Mesenchymal stem cell (in vitro differentiated cells and primary cell): ENCODE measurements around the gene KCNQ2.

ENCODE experiments used
- DNase-seq: peaks from one replicate; pipeline ENCODE4 v3.0.0-alpha.2; 2013
- H2AFZ ChIP-seq: one replicate; pipeline ENCODE4 v1.6.1; 2013; ENCODE audit warnings: low read depth, mild to moderate bottlenecking, control low read depth, inconsistent platforms, low read length, moderate library complexity
- H2AK5ac ChIP-seq: 2 replicates; pipeline ENCODE4 v1.6.1; 2013; ENCODE audit warnings: low read length, moderate library complexity, mild to moderate bottlenecking, inconsistent platforms; ENCODE audit not compliant: severe bottlenecking
- H2BK120ac ChIP-seq: one replicate; pipeline ENCODE4 v1.6.1; 2013; ENCODE audit warnings: low read depth, mild to moderate bottlenecking, inconsistent platforms, low read length, moderate library complexity
- H2BK12ac ChIP-seq, 2 experiments: one replicate each; pipeline ENCODE4 v1.6.1; 2013; ENCODE audit warnings: inconsistent platforms in 2 of 2, low read length in 2 of 2, mild to moderate bottlenecking in 2 of 2, moderate library complexity in 2 of 2, control low read depth in 1 of 2
- H2BK15ac ChIP-seq: one replicate; pipeline ENCODE4 v1.6.1; 2013; ENCODE audit warnings: mild to moderate bottlenecking, low read depth, inconsistent platforms; ENCODE audit not compliant: poor library complexity, severe bottlenecking
- H2BK5ac ChIP-seq: 2 replicates; pipeline ENCODE4 v1.6.1; 2013; ENCODE audit warnings: low read depth, mild to moderate bottlenecking, low read length, control low read depth, inconsistent platforms; ENCODE audit not compliant: poor library complexity, severe bottlenecking
- H3K14ac ChIP-seq, 2 experiments: one replicate each; pipeline ENCODE4 v1.6.1; 2013; ENCODE audit warnings: inconsistent platforms in 2 of 2, low read length in 2 of 2, control low read depth in 1 of 2, mild to moderate bottlenecking in 1 of 2, moderate library complexity in 1 of 2
- H3K18ac ChIP-seq, 2 experiments: one replicate each; pipeline ENCODE4 v1.6.1; 2013; ENCODE audit warnings: inconsistent platforms in 2 of 2, low read length in 2 of 2, control low read depth in 1 of 2, low read depth in 1 of 2, mild to moderate bottlenecking in 1 of 2
- H3K23ac ChIP-seq, 2 experiments: one replicate each; pipeline ENCODE4 v1.6.1; 2013; ENCODE audit warnings: inconsistent platforms in 2 of 2, low read length in 2 of 2, mild to moderate bottlenecking in 2 of 2, moderate library complexity in 2 of 2, control low read depth in 1 of 2
- H3K27ac ChIP-seq: 2 replicates; pipeline ENCODE4 v1.5.1; 2013; ENCODE audit warnings: mild to moderate bottlenecking, moderate library complexity, low read length, control low read depth, inconsistent platforms; ENCODE audit not compliant: poor library complexity, severe bottlenecking
- H3K27me3 ChIP-seq, 2 experiments: 2 replicates each; pipeline versions ENCODE4 v1.6.1 to v1.7.0; 2013; ENCODE audit warnings: low read length in 2 of 2, mild to moderate bottlenecking in 2 of 2, moderate library complexity in 2 of 2, control low read depth in 1 of 2, inconsistent platforms in 1 of 2; ENCODE audit not compliant: control insufficient read depth in 1 of 2, insufficient read depth in 1 of 2
- H3K36me3 ChIP-seq, 2 experiments: 2 replicates each; pipeline versions ENCODE4 v1.6.1 to v1.7.0; 2013; ENCODE audit warnings: low read length in 2 of 2, control low read depth in 1 of 2, inconsistent platforms in 1 of 2, low read depth in 1 of 2, mild to moderate bottlenecking in 1 of 2; ENCODE audit not compliant: insufficient read depth in 2 of 2, control insufficient read depth in 1 of 2
- H3K4ac ChIP-seq, 2 experiments: one replicate each; pipeline ENCODE4 v1.6.1; 2013; ENCODE audit warnings: inconsistent platforms in 2 of 2, low read length in 2 of 2, mild to moderate bottlenecking in 2 of 2, moderate library complexity in 2 of 2, control low read depth in 1 of 2, low read depth in 1 of 2
- H3K4me1 ChIP-seq: 2 replicates; pipeline ENCODE4 v1.6.1; 2013; ENCODE audit warnings: low read depth, low read length, control low read depth; ENCODE audit not compliant: control insufficient read depth, insufficient read depth
- H3K4me2 ChIP-seq: 2 replicates; pipeline ENCODE4 v1.6.1; 2013; ENCODE audit warnings: low read length, mild to moderate bottlenecking, inconsistent platforms; ENCODE audit not compliant: poor library complexity, severe bottlenecking
- H3K4me3 ChIP-seq, 2 experiments: 2 replicates each; pipeline versions ENCODE4 v1.5.1 to v1.7.0; 2013; ENCODE audit warnings: low read length in 2 of 2, mild to moderate bottlenecking in 2 of 2, control low read depth in 1 of 2, low read depth in 1 of 2; ENCODE audit not compliant: insufficient read depth in 1 of 2
- H3K79me1 ChIP-seq: replicated peaks from 2 replicates; pipeline ENCODE4 v1.6.1; 2013; ENCODE audit warnings: mild to moderate bottlenecking, control low read depth, low read length, inconsistent platforms; ENCODE audit not compliant: poor library complexity, severe bottlenecking
- H3K9ac ChIP-seq: 2 replicates; pipeline ENCODE4 v1.7.0; 2013; ENCODE audit warnings: mild to moderate bottlenecking, low read length, moderate library complexity
- H3K9me3 ChIP-seq: 2 replicates; pipeline ENCODE4 v1.7.0; 2013; ENCODE audit warnings: mild to moderate bottlenecking, low read length; ENCODE audit not compliant: control insufficient read depth
- H4K8ac ChIP-seq: one replicate; pipeline ENCODE4 v1.6.1; 2013; ENCODE audit warnings: inconsistent platforms, mild to moderate bottlenecking, low read length, moderate library complexity
- H4K91ac ChIP-seq: one replicate; pipeline ENCODE4 v1.6.1; 2013; ENCODE audit warnings: mild to moderate bottlenecking, low read length, inconsistent platforms
- WGBS: methylation state at CpG from one replicate; pipeline ENCODE4 v1.1.7; 2013; ENCODE audit warnings: mixed read lengths; 5-methylcytosine and 5-hydroxymethylcytosine counted together

KCNQ2 gene

GRCh38 chr20:63463400-63464288, 8.8 kb downstream of the KCNQ2 start:
- Histone ChIP-seq H3K23ac (no peak overlapping the region), H3K4me2 (no peak overlapping the region), H3K27ac (no peak overlapping the region), H2BK15ac (no peak overlapping the region), H4K8ac (no peak overlapping the region), H2AFZ (no peak overlapping the region), H3K27me3 (peaks cover 67 to 91% of the 10 kb centered on the region in 2 experiments), H2AK5ac (no peak overlapping the region), H3K18ac (no peak overlapping the region), H3K9me3 (no peaks in the 10 kb centered on the region), H3K4ac (no peak overlapping the region), H3K4me3 (no peak overlapping the region), H3K14ac (no peak overlapping the region), H3K4me1 (no peaks in the 10 kb centered on the region), H3K9ac (no peak overlapping the region), H2BK5ac (no peak overlapping the region), H2BK120ac (no peak overlapping the region), H2BK12ac (no peak overlapping the region), H3K79me1 (no peaks in the 10 kb centered on the region), H4K91ac (no peak overlapping the region), H3K36me3 (no peaks in the 10 kb centered on the region)
- 67% methylated on average over 22 of the region's 22 CpGs for WGBS
- no peak for DNase-seq

- WGBS = 44% methylated on average over 2 of the region's 2 CpGs
- no peak overlapping the region for H3K4ac ChIP-seq
Measured at GRCh38 chr20:63462244-63462643, 10.2 kb downstream of the KCNQ2 start.

GRCh38 chr20:63461104-63461763, 11.2 kb downstream of the KCNQ2 start:
- WGBS = 55% methylated on average over 21 of the region's 22 CpGs
- no peak overlapping the region for H3K14ac ChIP-seq
- H2BK5ac ChIP-seq = no peak overlapping the region
- no peak for DNase-seq
- H2BK12ac ChIP-seq = no peak overlapping the region
- H2AK5ac ChIP-seq = no peak overlapping the region
- no peak overlapping the region for H4K91ac ChIP-seq
- no peaks in the 10 kb centered on the region for H3K36me3 ChIP-seq
- peaks cover 47 to 90% of the 10 kb centered on the region in 2 experiments for H3K27me3 ChIP-seq
- no peaks in the 10 kb centered on the region for H3K9me3 ChIP-seq
- H3K4me3 ChIP-seq = no peak overlapping the region
- H2BK15ac ChIP-seq = no peak overlapping the region
- H3K27ac ChIP-seq = no peak overlapping the region
- H2AFZ ChIP-seq = no peak overlapping the region
- no peak overlapping the region for H3K4me2 ChIP-seq
- H3K18ac ChIP-seq = no peak overlapping the region
- no peak overlapping the region for H3K9ac ChIP-seq
- H4K8ac ChIP-seq = no peak overlapping the region
- H3K23ac ChIP-seq = no peak overlapping the region
- no peak overlapping the region for H3K4ac ChIP-seq
- peaks cover 5% of the 10 kb centered on the region for H3K4me1 ChIP-seq
- no peaks in the 10 kb centered on the region for H3K79me1 ChIP-seq
- H2BK120ac ChIP-seq = no peak overlapping the region

More at GRCh38 chr20:63462244-63462643, 10.2 kb downstream of the KCNQ2 start:
- H3K9me3 ChIP-seq = no peaks in the 10 kb centered on the region
- H3K36me3 ChIP-seq = no peaks in the 10 kb centered on the region
- no peak overlapping the region for H2BK5ac ChIP-seq
- peaks cover 5% of the 10 kb centered on the region for H3K4me1 ChIP-seq
- H3K18ac ChIP-seq = no peak overlapping the region
- no peak overlapping the region for H2BK120ac ChIP-seq
- H3K4me2 ChIP-seq = no peak overlapping the region
- H4K8ac ChIP-seq = no peak overlapping the region
- no peak overlapping the region for H2AFZ ChIP-seq
- no peak overlapping the region for H3K9ac ChIP-seq
- H2BK15ac ChIP-seq = no peak overlapping the region
- no peak for DNase-seq
- no peak overlapping the region for H2AK5ac ChIP-seq
- no peak overlapping the region for H4K91ac ChIP-seq
- H3K4me3 ChIP-seq = no peak overlapping the region
- peaks cover 53 to 89% of the 10 kb centered on the region in 2 experiments for H3K27me3 ChIP-seq
- no peak overlapping the region for H2BK12ac ChIP-seq
- no peak overlapping the region for H3K14ac ChIP-seq
- no peaks in the 10 kb centered on the region for H3K79me1 ChIP-seq
- H3K23ac ChIP-seq = no peak overlapping the region
- H3K27ac ChIP-seq = no peak overlapping the region

GRCh38 chr20:63459070-63459380, 13.4 kb downstream of the KCNQ2 start:
- Histone ChIP-seq H3K4me2 (no peak overlapping the region), H3K4me1 (peaks cover 5% of the 10 kb centered on the region)
- WGBS = 81% methylated on average over 17 of the region's 17 CpGs

More at GRCh38 chr20:63459070-63459380, 13.4 kb downstream of the KCNQ2 start:
- H2BK12ac ChIP-seq = no peak overlapping the region
- H4K8ac ChIP-seq = no peak overlapping the region
- no peak overlapping the region for H3K23ac ChIP-seq
- H2AFZ ChIP-seq = no peak overlapping the region
- H2AK5ac ChIP-seq = no peak overlapping the region
- no peak overlapping the region for H3K4ac ChIP-seq
- no peak overlapping the region for H3K9ac ChIP-seq
- DNase-seq = no peak
- peaks cover 43 to 87% of the 10 kb centered on the region in 2 experiments for H3K27me3 ChIP-seq
- no peaks in the 10 kb centered on the region for H3K36me3 ChIP-seq
- H2BK5ac ChIP-seq = no peak overlapping the region
- H3K9me3 ChIP-seq = no peaks in the 10 kb centered on the region
- no peaks in the 10 kb centered on the region for H3K79me1 ChIP-seq
- no peak overlapping the region for H2BK120ac ChIP-seq
- no peak overlapping the region for H3K27ac ChIP-seq
- no peak overlapping the region for H2BK15ac ChIP-seq
- no peak overlapping the region for H3K18ac ChIP-seq
- no peak overlapping the region for H3K14ac ChIP-seq
- H3K4me3 ChIP-seq = no peak overlapping the region
- H4K91ac ChIP-seq = no peak overlapping the region
